IMR-90 (cell line): Measurements from ENCODE around the gene TMEM127. TPM values are rescaled to one million over a fixed set of nuclear protein-coding genes. Genes with fewer than 3 reads are reported as not detected.

ENCODE experiments used
- ATAC-seq: fragments of 200-7000 bp; cut with Tn5 transposase; 2 replicates; pipeline ENCODE4 v1.9.1; 2020; ENCODE audit warnings: low read depth, mild to moderate bottlenecking, moderate library complexity
- BruUV-seq: library from RNA; stranded (reverse); fragments of 400-500 nt; replicated peaks from 2 replicates; lab custom pipeline; 2021; lab: Mats Ljungman, UMichigan
- CTCF ChIA-PET: fragments of 300-600 bp; formaldehyde crosslinking; extraction: SDS; loops from one replicate; lab custom pipeline; 2021; ENCODE audit warnings: antibody characterized with exemption; lab: Yijun Ruan, JAX
- POLR2A ChIA-PET: fragments of 300-600 bp; sonication (Branson Sonifier 250); formaldehyde crosslinking; loops from one replicate; lab custom pipeline; 2022; ENCODE audit warnings: antibody characterized with exemption; ENCODE audit not compliant: unreplicated experiment; lab: Charles Lee
- DNase-seq: peaks from one replicate; pipeline ENCODE4 v3.0.0; 2013
- H2AFZ ChIP-seq: replicated peaks from 2 replicates; pipeline ENCODE3; 2013; ENCODE audit warnings: low read length, mild to moderate bottlenecking; ENCODE audit not compliant: poor library complexity
- H2AK5ac ChIP-seq: 2 replicates; pipeline ENCODE4 v1.6.1; 2013; ENCODE audit warnings: low read depth, low read length, inconsistent platforms
- H2AK9ac ChIP-seq: replicated peaks from 2 replicates; pipeline ENCODE3; 2013; ENCODE audit warnings: mild to moderate bottlenecking, low read depth, low read length, moderate library complexity; ENCODE audit not compliant: poor library complexity
- H2BK120ac ChIP-seq: 2 replicates; pipeline ENCODE4 v1.6.1; 2013; ENCODE audit warnings: low read depth, low read length, inconsistent platforms
- H2BK15ac ChIP-seq: 3 replicates; pipeline ENCODE4 v1.6.1; 2013; ENCODE audit warnings: low read depth, low read length, inconsistent platforms
- H2BK20ac ChIP-seq: 2 replicates; pipeline ENCODE4 v1.6.1; 2013; ENCODE audit warnings: low read depth, mild to moderate bottlenecking, inconsistent platforms, low read length, moderate library complexity
- H2BK5ac ChIP-seq: 2 replicates; pipeline ENCODE4 v1.6.1; 2013; ENCODE audit warnings: mild to moderate bottlenecking, low read depth, low read length, inconsistent platforms; ENCODE audit not compliant: poor library complexity, severe bottlenecking
- H3K14ac ChIP-seq: replicated peaks from 2 replicates; pipeline ENCODE4 v1.6.1; 2013; ENCODE audit warnings: low read depth, low read length, inconsistent platforms
- H3K18ac ChIP-seq: 2 replicates; pipeline ENCODE4 v1.6.1; 2013; ENCODE audit warnings: low read depth, low read length, control low read depth
- H3K23ac ChIP-seq: 2 replicates; pipeline ENCODE4 v1.6.1; 2013; ENCODE audit warnings: low read depth, low read length, inconsistent platforms
- H3K27ac ChIP-seq: 2 replicates; pipeline ENCODE4 v1.5.1; 2013; ENCODE audit warnings: mild to moderate bottlenecking, control low read depth, low read length; ENCODE audit not compliant: insufficient read depth
- H3K27me3 ChIP-seq: 2 replicates; pipeline ENCODE4 v1.6.1; 2013; ENCODE audit warnings: low read length; ENCODE audit not compliant: control insufficient read depth, insufficient read depth
- H3K36me3 ChIP-seq: 2 replicates; pipeline ENCODE4 v1.6.1; 2013; ENCODE audit warnings: low read length, mixed read lengths; ENCODE audit not compliant: control insufficient read depth, insufficient read depth
- H3K4ac ChIP-seq: 2 replicates; pipeline ENCODE4 v1.6.1; 2013; ENCODE audit warnings: low read depth, low read length, inconsistent platforms
- H3K4me1 ChIP-seq: 2 replicates; pipeline ENCODE4 v1.6.1; 2013; ENCODE audit warnings: low read length, mixed read lengths; ENCODE audit not compliant: control insufficient read depth, insufficient read depth
- H3K4me2 ChIP-seq: 2 replicates; pipeline ENCODE4 v1.6.1; 2013; ENCODE audit warnings: low read depth, mild to moderate bottlenecking, control low read depth, low read length, moderate library complexity
- H3K4me3 ChIP-seq: 2 replicates; pipeline ENCODE4 v1.5.1; 2013; ENCODE audit warnings: low read depth, mild to moderate bottlenecking, control low read depth, low read length, moderate library complexity; ENCODE audit not compliant: insufficient read depth
- H3K56ac ChIP-seq: 2 replicates; pipeline ENCODE4 v1.6.1; 2013; ENCODE audit warnings: low read length, inconsistent platforms; ENCODE audit not compliant: insufficient read depth; ENCODE audit errors: extremely low read depth
- H3K79me1 ChIP-seq, 2 experiments: 2 replicates each; pipeline ENCODE4 v1.6.1; 2013; ENCODE audit warnings: low read length in 2 of 2, inconsistent platforms in 1 of 2, low read depth in 1 of 2
- H3K9ac ChIP-seq: 2 replicates; pipeline ENCODE4 v1.6.1; 2013; ENCODE audit warnings: low read depth, low read length, control low read depth
- H3K9me1 ChIP-seq: 2 replicates; pipeline ENCODE4 v1.6.1; 2013; ENCODE audit warnings: low read length, inconsistent platforms; ENCODE audit not compliant: insufficient read depth
- H3K9me3 ChIP-seq: 2 replicates; pipeline ENCODE4 v1.6.1; 2013; ENCODE audit warnings: low read length; ENCODE audit not compliant: control insufficient read depth, insufficient read depth
- H4K20me1 ChIP-seq: 2 replicates; pipeline ENCODE4 v1.6.1; 2013; ENCODE audit warnings: low read length, inconsistent platforms; ENCODE audit not compliant: insufficient read depth
- H4K5ac ChIP-seq: 2 replicates; pipeline ENCODE4 v1.6.1; 2013; ENCODE audit warnings: mild to moderate bottlenecking, low read depth, low read length, control low read depth
- H4K8ac ChIP-seq, 2 experiments: 2 replicates each; pipeline ENCODE4 v1.6.1; 2013; ENCODE audit warnings: low read depth in 2 of 2, low read length in 2 of 2, control low read depth in 1 of 2, inconsistent platforms in 1 of 2
- H4K91ac ChIP-seq: 2 replicates; pipeline ENCODE4 v1.6.1; 2013; ENCODE audit warnings: low read depth, low read length, inconsistent platforms; ENCODE audit not compliant: insufficient read depth
- BHLHE40 ChIP-seq: fragments of 150-350 bp; IDR thresholded peaks from 2 replicates; pipeline ENCODE4 v1.6.1; 2016; ENCODE audit warnings: mild to moderate bottlenecking, low read depth, low read length
- CEBPB ChIP-seq: IDR thresholded peaks from 2 replicates; pipeline ENCODE4 v1.6.1; 2012; ENCODE audit warnings: low read depth, low read length, improper control_type of control experiment
- CTCF ChIP-seq: conservative IDR thresholded peaks from 2 replicates; pipeline ENCODE4 v1.5.1; 2012; ENCODE audit warnings: mild to moderate bottlenecking, low read depth, low read length, improper control_type of control experiment
- ELK1 ChIP-seq: fragments of 150-350 bp; IDR thresholded peaks from 2 replicates; pipeline ENCODE4 v1.6.1; 2016; ENCODE audit warnings: low read depth, mild to moderate bottlenecking, low read length, moderate library complexity, borderline replicate concordance
- FOS ChIP-seq: fragments of 150-350 bp; IDR thresholded peaks from 2 replicates; pipeline ENCODE4 v1.6.1; 2016; ENCODE audit warnings: low read depth, low read length
- MAFK ChIP-seq: IDR thresholded peaks from 2 replicates; pipeline ENCODE4 v1.6.1; 2012; ENCODE audit warnings: low read depth, low read length, improper control_type of control experiment
- POLR2A ChIP-seq: IDR thresholded peaks from 2 replicates; pipeline ENCODE4 v1.6.1; 2012; ENCODE audit warnings: mild to moderate bottlenecking, low read depth, low read length
- USF2 ChIP-seq: fragments of 150-350 bp; IDR thresholded peaks from 2 replicates; pipeline ENCODE4 v1.6.1; 2017; ENCODE audit warnings: mild to moderate bottlenecking, antibody characterized with exemption, low read length, low read depth
- WGBS, 2 experiments: methylation state at CpG; one replicate each; pipeline versions ENCODE4 v1.1.5 to v1.1.7; 2013; ENCODE audit warnings: missing lambda C conversion rate in 2 of 2; ENCODE audit not compliant: insufficient read length in 1 of 2; ENCODE audit errors: extremely low coverage in 2 of 2; 5-methylcytosine and 5-hydroxymethylcytosine counted together
- dilution Hi-C: fragments of 300-500 bp; cut with HindIII; formaldehyde crosslinking; loops from one replicate; pipeline ENCODE4 v1.14.3; 2018; ENCODE audit warnings: low sequenced_read_pairs; ENCODE audit not compliant: unreplicated experiment
- in situ Hi-C: fragments of 300-500 bp; cut with MboI; formaldehyde crosslinking; loops from 3 replicates; pipeline ENCODE4 v1.14.3; 2019; ENCODE audit warnings: low sequenced_read_pairs, inconsistent platforms, mixed read lengths
- intact Hi-C: fragments of 100-400 bp; cut with micrococcal nuclease; formaldehyde crosslinking; loops from 2 replicates; pipeline ENCODE4 v1.10.0; 2022
- polyA plus RNA-seq, 3 experiments: library from polyadenylated mRNA; depleted of rRNA; stranded (reverse); fragments of >200 nt; gene quantifications; 2 replicates each; pipeline ENCODE4 v1.2.3, GENCODE V29; 2012; ENCODE audit warnings: low replicate concordance in 1 of 3
- total RNA-seq: library from RNA; depleted of rRNA; stranded (reverse); fragments of >200 nt; gene quantifications from 2 replicates; pipeline ENCODE4 v1.2.3, GENCODE V29; 2012

The TMEM127 gene
- total and polyA plus RNA-seq, 2 of the 4 experiments (the other 2 are of a cell fraction): 35.7 to 47.6 TPM

GRCh38 chr2:96250188-96250587 is 15.6 kb downstream of the TMEM127 start:
- Histone ChIP-seq H3K36me3 (peaks cover 32% of the 10 kb centered on the region), H3K18ac (no peak overlapping the region), H2BK15ac (no peak overlapping the region), H3K27ac (no peak overlapping the region), H3K14ac (no peak overlapping the region), H3K9me3 (peaks cover 2% of the 10 kb centered on the region; the same call in 1 of the 2 replicates), H4K5ac (no peak overlapping the region), H4K8ac (no peak overlapping the region), H2AK5ac (peak overlapping the region; percentile 33; the same call in 1 of the 2 replicates), H3K4me3 (no peak overlapping the region), H3K4me1 (peaks cover 11% of the 10 kb centered on the region), H3K79me1 (peaks cover 11 to 29% of the 10 kb centered on the region in 2 experiments; a peak in 3 of 4 replicates), H3K23ac (peak overlapping the region; percentile 15; the same call in 1 of the 2 replicates), H3K27me3 (no peaks in the 10 kb centered on the region), H3K9me1 (peaks cover 29% of the 10 kb centered on the region), H4K20me1 (peaks cover 7% of the 10 kb centered on the region), H3K56ac (no peak overlapping the region), H3K4me2 (no peak overlapping the region), H2AFZ (no peak overlapping the region), H4K91ac (no peak overlapping the region), H2AK9ac (peak overlapping the region; percentile 82), H3K9ac (no peak overlapping the region), H2BK5ac (no peak overlapping the region), H3K4ac (peak overlapping the region; percentile 64; the same call in 1 of the 2 replicates), H2BK20ac (no peak overlapping the region), H2BK120ac (no peak overlapping the region)
- in situ Hi-C loops: loop anchor here (25.0 kb wide), 1 partner anchor 238 kb away; no protein-coding TSS in a partner anchor
- intact Hi-C loops: no loop called here
- TF ChIP-seq POLR2A (no peak), FOS (no peak), MAFK (no peak), BHLHE40 (no peak), USF2 (no peak), ELK1 (no peak), CEBPB (no peak), CTCF (no peak)
- dilution Hi-C loops: no loop called here
- no TSS peak for BruUV-seq
- no peak for ATAC-seq
- POLR2A ChIA-PET: no interaction called here
- WGBS, 2 experiments: no CpG with 5 or more reads among the region's 6 CpGs
- CTCF ChIA-PET: interaction anchor here (0.6 kb wide), 1 partner anchor 373 kb away, joined by 3 read pairs; no protein-coding TSS in a partner anchor
- DNase-seq: no peak
